GM21360 (cell line): ENCODE measurements around the gene KLRC3.
"Not testable (repeated sequence)": the region's sequence is repeated elsewhere in the genome, so short reads cannot be mapped to it uniquely, and the experiment has no call there.

Experiments used
- ATAC-seq: cut with Tn5 transposase; IDR thresholded peaks from one replicate; pipeline ENCODE4 v1.9.1; 2021; ENCODE audit warnings: mild to moderate bottlenecking, moderate library complexity; ENCODE audit not compliant: unreplicated experiment

KLRC3 gene

GRCh38 chr12:10404798-10405197, 15.6 kb downstream of the KLRC3 start:
- ATAC-seq = no peak

- ATAC-seq = no peak
These were observed 19.6 kb downstream of the KLRC3 start for GRCh38 chr12:10400829-10401228.

GRCh38 chr12:10398168-10398567, 22.2 kb downstream of the KLRC3 start:
- no peak for ATAC-seq

GRCh38 chr12:10397296-10397695, 23.1 kb downstream of the KLRC3 start:
- no peak for ATAC-seq

GRCh38 chr12:10396176-10396575, 24.2 kb downstream of the KLRC3 start:
- ATAC-seq = not testable (repeated sequence)

- ATAC-seq = peak; percentile 77
These were observed 24.9 kb downstream of the KLRC3 start for GRCh38 chr12:10395390-10395998.

- ATAC-seq = not testable (repeated sequence)
These were observed 25.8 kb downstream of the KLRC3 start for GRCh38 chr12:10394531-10395152.

GRCh38 chr12:10393291-10393690, 27.1 kb downstream of the KLRC3 start:
- ATAC-seq = no peak

- ATAC-seq = no peak
These were observed 27.9 kb downstream of the KLRC3 start for GRCh38 chr12:10392394-10392930.

GRCh38 chr12:10390991-10391390, 29.4 kb downstream of the KLRC3 start:
- ATAC-seq = not testable (repeated sequence)

GRCh38 chr12:10389904-10390303, 30.5 kb downstream of the KLRC3 start, which contains the start of gene KLRK1:
TSS of gene KLRK1 (minus strand) at chr12:10390041. CDS start at chr12:10388810, 1,231 bp downstream.
- ATAC-seq = no peak

GRCh38 chr12:10388624-10389413, 31.6 kb downstream of the KLRC3 start:
- no peak for ATAC-seq

GRCh38 chr12:10387498-10387897, 32.9 kb downstream of the KLRC3 start:
- ATAC-seq = not testable (repeated sequence)

- ATAC-seq = no peak
These were observed 33.5 kb downstream of the KLRC3 start for GRCh38 chr12:10386857-10387256.

GRCh38 chr12:10385166-10385613, 35.2 kb downstream of the KLRC3 start:
- ATAC-seq = no peak

GRCh38 chr12:10384191-10384590, 36.2 kb downstream of the KLRC3 start:
- no peak for ATAC-seq

GRCh38 chr12:10381928-10382628, 38.3 kb downstream of the KLRC3 start:
- ATAC-seq = no peak

- ATAC-seq = not testable (repeated sequence)
These were observed 41.7 kb downstream of the KLRC3 start for GRCh38 chr12:10378737-10379136.

GRCh38 chr12:10374624-10375018, 45.8 kb downstream of the KLRC3 start:
- ATAC-seq = no peak

GRCh38 chr12:10372559-10372958, 47.8 kb downstream of the KLRC3 start:
- ATAC-seq = no peak
